Lung (tissue), 12 donors: ENCODE data around the gene UGT1A5. TPM values are rescaled to one million over a fixed set of nuclear protein-coding genes. Genes with fewer than 3 reads are reported as not detected.

Experiments
- ATAC-seq: fragments of 200-7000 bp; cut with Tn5 transposase; one replicate; pipeline ENCODE4 v1.9.1; 2020; ENCODE audit warnings: moderate number of reproducible peaks; ENCODE audit not compliant: insufficient read depth, low FRiP score
- DNase-seq, 3 donors: peaks; one replicate each; pipeline ENCODE4 v3.0.0-alpha.2; 2013 to 2017
- H3K27ac ChIP-seq, 2 donors: one replicate each; pipeline ENCODE4 v1.5.1; 2013; ENCODE audit warnings: mild to moderate bottlenecking in 2 of 2, moderate library complexity in 2 of 2, control low read depth in 1 of 2, inconsistent platforms in 1 of 2, low read depth in 1 of 2, low read length in 1 of 2
- H3K27me3 ChIP-seq, 3 donors: one replicate each; pipeline ENCODE4 v1.5.1; 2013; ENCODE audit warnings: low read length in 2 of 3; ENCODE audit not compliant: control insufficient read depth in 3 of 3, insufficient read depth in 3 of 3
- H3K36me3 ChIP-seq, 4 donors: one replicate each; pipeline ENCODE4 v1.5.1; 2013; ENCODE audit warnings: low read length in 4 of 4, mild to moderate bottlenecking in 1 of 4, moderate library complexity in 1 of 4; ENCODE audit not compliant: control insufficient read depth in 4 of 4, insufficient read depth in 4 of 4
- H3K4me1 ChIP-seq, 5 donors: one replicate each; pipeline ENCODE4 v1.5.1; 2013; ENCODE audit warnings: low read length in 5 of 5, mild to moderate bottlenecking in 2 of 5, moderate library complexity in 1 of 5; ENCODE audit not compliant: control insufficient read depth in 5 of 5, insufficient read depth in 5 of 5
- H3K4me3 ChIP-seq: one replicate; pipeline ENCODE4 v1.5.1; 2013; ENCODE audit warnings: mild to moderate bottlenecking, control low read depth, moderate library complexity
- H3K9ac ChIP-seq, 2 donors: one replicate each; pipeline ENCODE4 v1.5.1; 2013; ENCODE audit warnings: low read length in 2 of 2, control low read depth in 1 of 2; ENCODE audit not compliant: insufficient read depth in 1 of 2
- H3K9me3 ChIP-seq, 4 donors: one replicate each; pipeline ENCODE4 v1.5.1; 2013; ENCODE audit warnings: low read length in 3 of 4, mild to moderate bottlenecking in 1 of 4, moderate library complexity in 1 of 4; ENCODE audit not compliant: control insufficient read depth in 4 of 4, insufficient read depth in 3 of 4
- CTCF ChIP-seq: IDR thresholded peaks from 2 replicates; pipeline ENCODE4 v1.5.1; 2012; ENCODE audit warnings: mild to moderate bottlenecking; ENCODE audit errors: control extremely low read depth, extremely low read depth
- WGBS, 2 donors: extraction: QIAGEN DNeasy Blood & Tissue Kit; methylation state at CpG; one replicate each; pipeline ENCODE4 v1.1.7; 2013; 5-methylcytosine and 5-hydroxymethylcytosine counted together
- polyA plus RNA-seq, 2 donors: library from polyadenylated mRNA; stranded (reverse); fragments of 200-250 nt; gene quantifications; one replicate each; pipeline ENCODE4 v1.2.1, GENCODE V29; 2013
- total RNA-seq, 2 donors: library from RNA; depleted of rRNA in 1 of 2; stranded (reverse); fragments of >200 nt in 1 of 2; gene quantifications; one replicate each; pipeline ENCODE4 v1.2.1, GENCODE V29; 2014 to 2021
- donor health status: control.
- donor health status: control.
- donor health status: Bipolar disorder and iron deficiency.
- donor health status: healthy.
- donor health status: DM: yes; HTN: yes; CAD: no.

Gene UGT1A5
- total and polyA plus RNA-seq, 4 donors: 0.34 TPM; not detected in 3

- no peaks in the 10 kb centered on the region for H3K36me3 ChIP-seq
- no peak for TF ChIP-seq CTCF
- no peak overlapping the region for H3K9ac ChIP-seq
- no peak for ATAC-seq
- DNase-seq: no peak
- 80 to 84% methylated on average over 10 of the region's 10 CpGs for WGBS, 2 donors
- H3K27ac ChIP-seq: no peak overlapping the region
- peaks cover 0 to 2% (median 0%) of the 10 kb centered on the region in 4 donors for H3K9me3 ChIP-seq
- no peaks in the 10 kb centered on the region for H3K4me1 ChIP-seq
- H3K27me3 ChIP-seq: no peaks in the 10 kb centered on the region
- H3K4me3 ChIP-seq: no peak overlapping the region
These were observed 95.5 kb downstream of the UGT1A5 start for GRCh38 chr2:233807966-233808935.

- ATAC-seq: no peak
- no peak for TF ChIP-seq CTCF
- no peaks in the 10 kb centered on the region for H3K4me1 ChIP-seq
- no peaks in the 10 kb centered on the region for H3K27me3 ChIP-seq
- no peak overlapping the region for H3K4me3 ChIP-seq
- H3K9ac ChIP-seq: no peak overlapping the region
- peaks cover 0 to 2% (median 0%) of the 10 kb centered on the region in 4 donors for H3K9me3 ChIP-seq
- no peak overlapping the region for H3K27ac ChIP-seq
- WGBS, 2 donors: 91 to 92% methylated on average over 6 of the region's 6 CpGs
- H3K36me3 ChIP-seq: no peaks in the 10 kb centered on the region
- DNase-seq: no peak
These were observed 97.7 kb downstream of the UGT1A5 start for GRCh38 chr2:233810385-233810784.

GRCh38 chr2:233811087-233811486 lies 98.4 kb downstream of the UGT1A5 start:
- H3K9ac ChIP-seq: no peak overlapping the region
- H3K27ac ChIP-seq: no peak overlapping the region
- H3K4me1 ChIP-seq: no peaks in the 10 kb centered on the region
- H3K9me3 ChIP-seq: peaks cover 0 to 2% (median 0%) of the 10 kb centered on the region in 4 donors
- no peak overlapping the region for H3K4me3 ChIP-seq
- TF ChIP-seq CTCF: no peak
- ATAC-seq (no peak), DNase-seq (no peak)
- no peaks in the 10 kb centered on the region for H3K27me3 ChIP-seq
- 69 to 74% methylated on average over 4 of the region's 4 CpGs for WGBS, 2 donors
- H3K36me3 ChIP-seq: no peaks in the 10 kb centered on the region
